Peyer's patch (tissue), 4 donors: ENCODE results near the gene SEMA3B.

Experiments used
- CTCF ChIP-seq, 6 experiments: fragments of 450-650 bp in 4 of 6; fragments of 200-600 bp in 2 of 6; sonication (generic) in 1 of 6; IDR thresholded peaks; one replicate each; pipeline ENCODE4 v1.5.1; 2017 to 2019; ENCODE audit warnings: antibody characterized with exemption in 6 of 6, mild to moderate bottlenecking in 3 of 6, moderate library complexity in 1 of 6
- POLR2A ChIP-seq, 2 donors: fragments of 450-650 bp; IDR thresholded peaks; one replicate each; pipeline ENCODE4 v1.5.1; 2017; ENCODE audit warnings: antibody characterized with exemption in 2 of 2, mild to moderate bottlenecking in 2 of 2, moderate library complexity in 2 of 2

GRCh38 chr3:50236484-50237132 is 32.3 kb upstream of the SEMA3B start:
- TF ChIP-seq CTCF (IDR thresholded peaks at IDR 0.05) (no peak), POLR2A (IDR thresholded peaks at IDR 0.05) (no peak)
